C4-2B (cell line): ENCODE measurements around the gene GRK4.

Experiments
- ZFX ChIP-seq: fragments of 450-650 bp; IDR thresholded peaks from 2 replicates; pipeline ENCODE4 v1.6.1; 2017
- TF ChIP-seq, protein P1 (sequence below): fragments of 450-650 bp; conservative IDR thresholded peaks from 2 replicates; pipeline ENCODE4 v1.5.1; 2017; ENCODE audit warnings: mild to moderate bottlenecking

DNA sequence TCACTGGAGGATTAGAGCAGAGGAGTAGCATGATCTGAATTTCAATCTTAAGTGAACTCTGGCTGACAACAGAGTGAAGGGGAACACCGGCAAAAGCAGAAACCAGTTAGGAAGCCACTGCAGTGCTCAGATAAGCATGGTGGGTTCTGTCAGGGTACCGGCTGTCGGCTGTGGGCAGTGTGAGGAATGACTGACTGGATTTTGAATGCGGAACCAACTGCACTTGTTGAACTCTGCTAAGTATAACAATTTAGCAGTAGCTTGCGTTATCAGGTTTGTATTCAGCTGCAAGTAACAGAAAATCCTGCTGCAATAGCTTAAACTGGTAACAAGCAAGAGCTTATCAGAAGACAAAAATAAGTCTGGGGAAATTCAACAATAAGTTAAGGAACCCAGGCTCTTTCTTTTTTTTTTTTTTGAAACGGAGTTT is 116.3 kb downstream of the GRK4 start:
- TF ChIP-seq, protein P1, sequence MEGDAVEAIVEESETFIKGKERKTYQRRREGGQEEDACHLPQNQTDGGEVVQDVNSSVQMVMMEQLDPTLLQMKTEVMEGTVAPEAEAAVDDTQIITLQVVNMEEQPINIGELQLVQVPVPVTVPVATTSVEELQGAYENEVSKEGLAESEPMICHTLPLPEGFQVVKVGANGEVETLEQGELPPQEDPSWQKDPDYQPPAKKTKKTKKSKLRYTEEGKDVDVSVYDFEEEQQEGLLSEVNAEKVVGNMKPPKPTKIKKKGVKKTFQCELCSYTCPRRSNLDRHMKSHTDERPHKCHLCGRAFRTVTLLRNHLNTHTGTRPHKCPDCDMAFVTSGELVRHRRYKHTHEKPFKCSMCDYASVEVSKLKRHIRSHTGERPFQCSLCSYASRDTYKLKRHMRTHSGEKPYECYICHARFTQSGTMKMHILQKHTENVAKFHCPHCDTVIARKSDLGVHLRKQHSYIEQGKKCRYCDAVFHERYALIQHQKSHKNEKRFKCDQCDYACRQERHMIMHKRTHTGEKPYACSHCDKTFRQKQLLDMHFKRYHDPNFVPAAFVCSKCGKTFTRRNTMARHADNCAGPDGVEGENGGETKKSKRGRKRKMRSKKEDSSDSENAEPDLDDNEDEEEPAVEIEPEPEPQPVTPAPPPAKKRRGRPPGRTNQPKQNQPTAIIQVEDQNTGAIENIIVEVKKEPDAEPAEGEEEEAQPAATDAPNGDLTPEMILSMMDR, result no peak
- TF ChIP-seq ZFX, result no peak
